GM12878 (cell line): Measurements from ENCODE around the gene SCGB3A1. TPM values are rescaled to one million over a fixed set of nuclear protein-coding genes. Genes with fewer than 3 reads are reported as not detected.

Experiments
- ATAC-seq: fragments of 200-7000 bp; cut with Tn5 transposase; 3 replicates; pipeline ENCODE4 v1.9.1; 2020; ENCODE audit warnings: mild to moderate bottlenecking, moderate library complexity
- BruUV-seq: library from RNA; stranded (reverse); fragments of 400-500 nt; replicated peaks from 2 replicates; lab custom pipeline; 2021; lab: Mats Ljungman, UMichigan
- CTCF ChIA-PET: fragments of 300-600 bp; sonication (Branson Sonifier 250); formaldehyde crosslinking; extraction: SDS; loops from one replicate; lab custom pipeline; 2021; ENCODE audit warnings: inconsistent platforms; lab: Yijun Ruan, JAX
- POLR2A ChIA-PET: fragments of 350-600 bp; formaldehyde crosslinking; extraction: SDS; loops from one replicate; lab custom pipeline; 2021; ENCODE audit warnings: inconsistent platforms; lab: Charles Lee
- RAD21 ChIA-PET: fragments of 300-600 bp; sonication (Branson Sonifier 250); formaldehyde crosslinking; loops from one replicate; lab custom pipeline; 2023; ENCODE audit warnings: antibody characterized with exemption; ENCODE audit not compliant: unreplicated experiment; lab: Charles Lee
- SMC1A ChIA-PET: fragments of 300-600 bp; sonication (Branson Sonifier 250); formaldehyde crosslinking; loops from one replicate; lab custom pipeline; 2023; ENCODE audit not compliant: unreplicated experiment, uncharacterized antibody; lab: Charles Lee
- DNase-seq: peaks from one replicate; pipeline ENCODE4 v3.0.0-alpha.2; 2011; ENCODE audit warnings: low read depth, low spot score
- FAIRE-seq: peaks from 3 replicates; lab custom pipeline; 2011; peaks lifted over from hg19 to GRCh38; lab: Jason Lieb, UNC
- H2AFZ ChIP-seq: 2 replicates; pipeline ENCODE4 v1.6.0; 2011; ENCODE audit warnings: low read depth, low read length, control low read depth; ENCODE audit not compliant: control insufficient read depth
- H3K27ac ChIP-seq: 2 replicates; pipeline ENCODE4 v1.5.1; 2011; ENCODE audit warnings: control low read depth; ENCODE audit not compliant: control insufficient read depth, insufficient read depth
- H3K27me3 ChIP-seq, 2 experiments: replicated peaks in 1 of 2; 2 replicates each; pipeline versions ENCODE4 v1.6.0 to v1.6.1; 2011; ENCODE audit warnings: low read length in 1 of 2; ENCODE audit not compliant: control insufficient read depth in 2 of 2, insufficient read depth in 2 of 2
- H3K36me3 ChIP-seq, 2 experiments: 2 replicates each; pipeline ENCODE4 v1.5.1; 2011; ENCODE audit warnings: low read length in 1 of 2; ENCODE audit not compliant: control insufficient read depth in 2 of 2, insufficient read depth in 2 of 2
- H3K4me1 ChIP-seq: 2 replicates; pipeline ENCODE4 v1.6.1; 2011; ENCODE audit warnings: mild to moderate bottlenecking, low read length, moderate library complexity, mixed read lengths; ENCODE audit not compliant: control insufficient read depth, insufficient read depth
- H3K4me2 ChIP-seq: 2 replicates; pipeline ENCODE4 v1.6.0; 2011; ENCODE audit warnings: control low read depth; ENCODE audit not compliant: control insufficient read depth, insufficient read depth
- H3K4me3 ChIP-seq: fragments of 200-600 bp; sonication (generic); 2 replicates; pipeline ENCODE4 v1.5.1; 2016
- H3K79me2 ChIP-seq: 2 replicates; pipeline ENCODE4 v1.6.0; 2011; ENCODE audit warnings: low read length; ENCODE audit not compliant: control insufficient read depth, insufficient read depth
- H3K9ac ChIP-seq: 2 replicates; pipeline ENCODE4 v1.8.0; 2011; ENCODE audit warnings: low read length, control low read depth, mixed read lengths; ENCODE audit not compliant: control insufficient read depth, insufficient read depth
- H3K9me3 ChIP-seq: replicated peaks from 3 replicates; pipeline ENCODE4 v1.5.1; 2011; ENCODE audit warnings: mild to moderate bottlenecking, low read length; ENCODE audit not compliant: control insufficient read depth, insufficient read depth
- H4K20me1 ChIP-seq: 2 replicates; pipeline ENCODE4 v1.6.0; 2011; ENCODE audit not compliant: control insufficient read depth, insufficient read depth
- ATF7 ChIP-seq: fragments of 450-650 bp; IDR thresholded peaks from 2 replicates; pipeline ENCODE4 v1.6.1; 2016; ENCODE audit warnings: low read depth, mild to moderate bottlenecking
- CEBPB ChIP-seq, 2 experiments: fragments of 150-350 bp in 1 of 2; IDR thresholded peaks; 2 replicates each; pipeline ENCODE4 v1.6.1; 2012 to 2014; ENCODE audit warnings: low read depth in 2 of 2, low read length in 2 of 2, borderline replicate concordance in 1 of 2, inconsistent platforms in 1 of 2
- CHD4 ChIP-seq: fragments of 200-600 bp; sonication (generic); IDR thresholded peaks from 2 replicates; pipeline ENCODE4 v1.6.1; 2016; ENCODE audit warnings: mild to moderate bottlenecking
- KDM1A ChIP-seq: fragments of 200-600 bp; sonication (generic); IDR thresholded peaks from 2 replicates; pipeline ENCODE4 v1.6.1; 2016; ENCODE audit warnings: borderline replicate concordance
- MAX ChIP-seq: IDR thresholded peaks from 2 replicates; pipeline ENCODE4 v1.6.1; 2012; ENCODE audit warnings: low read depth, low read length, improper control_type of control experiment
- MTA3 ChIP-seq: IDR thresholded peaks from 2 replicates; pipeline ENCODE4 v1.6.1; 2012; ENCODE audit warnings: low read length, inconsistent platforms, borderline replicate concordance
- MYB ChIP-seq: fragments of 150-350 bp; IDR thresholded peaks from 2 replicates; pipeline ENCODE4 v1.6.1; 2014; ENCODE audit warnings: mild to moderate bottlenecking, low read depth, low read length, borderline replicate concordance
- MYC ChIP-seq: IDR thresholded peaks from 2 replicates; pipeline ENCODE4 v1.6.1; 2011; ENCODE audit warnings: mild to moderate bottlenecking, low read length, moderate library complexity, inconsistent platforms; ENCODE audit not compliant: insufficient read depth, insufficient replicate concordance, insufficient read length, severe bottlenecking
- NKRF ChIP-seq: fragments of 450-650 bp; conservative IDR thresholded peaks from 2 replicates; pipeline ENCODE4 v1.6.1; 2017; ENCODE audit warnings: mild to moderate bottlenecking, moderate library complexity
- NR2F1 ChIP-seq: fragments of 450-650 bp; conservative IDR thresholded peaks from 2 replicates; pipeline ENCODE4 v1.6.1; 2017; ENCODE audit warnings: mild to moderate bottlenecking
- POU2F2 ChIP-seq: IDR thresholded peaks from 3 replicates; pipeline ENCODE4 v1.6.1; 2011; ENCODE audit warnings: low read depth, mild to moderate bottlenecking, low read length, borderline replicate concordance
- RELA ChIP-seq: fragments of 450-650 bp; IDR thresholded peaks from 2 replicates; pipeline ENCODE4 v1.8.0; 2014; ENCODE audit warnings: borderline replicate concordance; ENCODE audit not compliant: partially characterized antibody
- SPI1 ChIP-seq: IDR thresholded peaks from 2 replicates; pipeline ENCODE4 v1.6.1; 2011; ENCODE audit warnings: low read depth, mild to moderate bottlenecking, low read length, moderate library complexity, borderline replicate concordance; ENCODE audit not compliant: insufficient read depth
- SRF ChIP-seq, 2 experiments: IDR thresholded peaks; 2 replicates each; pipeline ENCODE4 v1.6.1; 2011; ENCODE audit warnings: low read depth in 2 of 2, low read length in 2 of 2, mild to moderate bottlenecking in 1 of 2, moderate library complexity in 1 of 2
- STAT1 ChIP-seq: fragments of 450-650 bp; conservative IDR thresholded peaks from 2 replicates; pipeline ENCODE4 v1.6.1; 2014; ENCODE audit warnings: antibody characterized with exemption, mild to moderate bottlenecking
- STAT3 ChIP-seq: IDR thresholded peaks from 2 replicates; pipeline ENCODE4 v1.6.1; 2011; ENCODE audit warnings: low read depth, low read length, improper control_type of control experiment
- TAF1 ChIP-seq: IDR thresholded peaks from 2 replicates; pipeline ENCODE4 v1.6.1; 2011; ENCODE audit warnings: mild to moderate bottlenecking, low read depth, low read length, borderline replicate concordance
- WGBS: methylation state at CpG from one replicate; pipeline ENCODE4 v1.1.6; 2016; ENCODE audit warnings: low lambda C conversion rate; ENCODE audit not compliant: insufficient replicate concordance, insufficient coverage; ENCODE audit errors: missing lambda C conversion rate; 5-methylcytosine and 5-hydroxymethylcytosine counted together
- in situ Hi-C: fragments of 300-500 bp; cut with MboI; formaldehyde crosslinking; loops from 9 replicates; pipeline ENCODE4 v1.14.3; 2018; ENCODE audit warnings: mixed read lengths
- intact Hi-C: fragments of 100-400 bp; cut with micrococcal nuclease; formaldehyde crosslinking; loops from one replicate; pipeline ENCODE4 v1.14.2; 2022; ENCODE audit not compliant: unreplicated experiment
- polyA plus RNA-seq, 11 experiments: library from polyadenylated mRNA; depleted of rRNA in 4 of 11; unstranded in 6 of 11; stranded (reverse) in 5 of 11; fragments of >200 nt; fragmentation: Nextera tagmentation in 4 of 11; fragmentation: Illumina TruSeq in 1 of 11; extraction: Ambion mirVana in 4 of 11; extraction: Trizol in 1 of 11; gene quantifications; 1 replicate in 1 of 11; 2 replicates in 10 of 11; pipeline versions ENCODE4 v1.2.1 to v1.2.3, GENCODE V29; 2011 to 2016; ENCODE audit warnings: inconsistent platforms in 2 of 11, missing spikeins in 2 of 11, low read depth in 1 of 11
- total RNA-seq, 4 experiments: library from RNA; depleted of rRNA in 3 of 4; stranded (reverse); fragments of >200 nt in 3 of 4; fragmentation: Illumina TruSeq in 1 of 4; extraction: Trizol in 1 of 4; gene quantifications; 2 replicates each; pipeline versions ENCODE4 v1.2.1 to v1.2.3, GENCODE V29; 2013 to 2021
- TF ChIP-seq, protein P1 (sequence below): fragments of 450-650 bp; IDR thresholded peaks from 2 replicates; pipeline ENCODE4 v1.6.1; 2017; ENCODE audit warnings: mild to moderate bottlenecking, moderate library complexity

Gene SCGB3A1
- total and polyA plus RNA-seq, 10 of the 15 experiments (the other 5 are each of a cell fraction or from before 2014, with no cell fraction given) = 0.46 TPM; not detected in 9

- ATAC-seq = no peak
- SMC1A ChIA-PET = no interaction called here
- H2AFZ ChIP-seq = no peak overlapping the region
- no peaks in the 10 kb centered on the region for H3K9me3 ChIP-seq
- H3K9ac ChIP-seq = no peak overlapping the region
- no TSS peak for BruUV-seq
- DNase-seq = no peak
- H4K20me1 ChIP-seq = no peaks in the 10 kb centered on the region
- no peak overlapping the region for H3K4me3 ChIP-seq
- no peaks in the 10 kb centered on the region for H3K4me1 ChIP-seq
- in situ Hi-C loops = no loop called here
- H3K79me2 ChIP-seq = no peaks in the 10 kb centered on the region
- H3K36me3 ChIP-seq = no peaks in the 10 kb centered on the region
- TF ChIP-seq KDM1A = no peak
- TF ChIP-seq, protein P1, sequence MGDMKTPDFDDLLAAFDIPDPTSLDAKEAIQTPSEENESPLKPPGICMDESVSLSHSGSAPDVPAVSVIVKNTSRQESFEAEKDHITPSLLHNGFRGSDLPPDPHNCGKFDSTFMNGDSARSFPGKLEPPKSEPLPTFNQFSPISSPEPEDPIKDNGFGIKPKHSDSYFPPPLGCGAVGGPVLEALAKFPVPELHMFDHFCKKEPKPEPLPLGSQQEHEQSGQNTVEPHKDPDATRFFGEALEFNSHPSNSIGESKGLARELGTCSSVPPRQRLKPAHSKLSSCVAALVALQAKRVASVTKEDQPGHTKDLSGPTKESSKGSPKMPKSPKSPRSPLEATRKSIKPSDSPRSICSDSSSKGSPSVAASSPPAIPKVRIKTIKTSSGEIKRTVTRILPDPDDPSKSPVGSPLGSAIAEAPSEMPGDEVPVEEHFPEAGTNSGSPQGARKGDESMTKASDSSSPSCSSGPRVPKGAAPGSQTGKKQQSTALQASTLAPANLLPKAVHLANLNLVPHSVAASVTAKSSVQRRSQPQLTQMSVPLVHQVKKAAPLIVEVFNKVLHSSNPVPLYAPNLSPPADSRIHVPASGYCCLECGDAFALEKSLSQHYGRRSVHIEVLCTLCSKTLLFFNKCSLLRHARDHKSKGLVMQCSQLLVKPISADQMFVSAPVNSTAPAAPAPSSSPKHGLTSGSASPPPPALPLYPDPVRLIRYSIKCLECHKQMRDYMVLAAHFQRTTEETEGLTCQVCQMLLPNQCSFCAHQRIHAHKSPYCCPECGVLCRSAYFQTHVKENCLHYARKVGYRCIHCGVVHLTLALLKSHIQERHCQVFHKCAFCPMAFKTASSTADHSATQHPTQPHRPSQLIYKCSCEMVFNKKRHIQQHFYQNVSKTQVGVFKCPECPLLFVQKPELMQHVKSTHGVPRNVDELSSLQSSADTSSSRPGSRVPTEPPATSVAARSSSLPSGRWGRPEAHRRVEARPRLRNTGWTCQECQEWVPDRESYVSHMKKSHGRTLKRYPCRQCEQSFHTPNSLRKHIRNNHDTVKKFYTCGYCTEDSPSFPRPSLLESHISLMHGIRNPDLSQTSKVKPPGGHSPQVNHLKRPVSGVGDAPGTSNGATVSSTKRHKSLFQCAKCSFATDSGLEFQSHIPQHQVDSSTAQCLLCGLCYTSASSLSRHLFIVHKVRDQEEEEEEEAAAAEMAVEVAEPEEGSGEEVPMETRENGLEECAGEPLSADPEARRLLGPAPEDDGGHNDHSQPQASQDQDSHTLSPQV = no peak
- TF ChIP-seq SRF (IDR thresholded peaks at IDR 0.05; ENCODE audit: low read depth in 2 of 2, low read length in 2 of 2) = no peak
- TF ChIP-seq NKRF = no peak
- no peak for TF ChIP-seq MTA3
- no peak for TF ChIP-seq MYC
- no peak for TF ChIP-seq TAF1
- no peak for TF ChIP-seq CHD4
- no peak for TF ChIP-seq POU2F2
- no peak for TF ChIP-seq STAT1
- no peak for TF ChIP-seq NR2F1
- no peak for TF ChIP-seq SPI1
- no peak for TF ChIP-seq STAT3
- TF ChIP-seq MAX = no peak
- no peak for TF ChIP-seq RELA
- no peak for TF ChIP-seq CEBPB (IDR thresholded peaks at IDR 0.05; ENCODE audit: borderline replicate concordance in 1 of 2, low read depth in 2 of 2, low read length in 2 of 2)
- no peak for TF ChIP-seq MYB
- TF ChIP-seq ATF7 = no peak
- TF ChIP-seq, all 136 proteins: peak for 0
- FAIRE-seq = no peak
- no peak overlapping the region for H3K27ac ChIP-seq
- RAD21 ChIA-PET = no interaction called here
- peaks cover 0 to 3% of the 10 kb centered on the region in 2 experiments; a peak in 1 of 4 replicates for H3K27me3 ChIP-seq
- 36% methylated on average over 38 of the region's 44 CpGs for WGBS
- CTCF ChIA-PET = no interaction called here
- intact Hi-C loops = no loop called here
- POLR2A ChIA-PET = no interaction called here
- H3K4me2 ChIP-seq = peak overlapping the region; percentile 4; the same call in 1 of the 2 replicates
Observed at GRCh38 chr5:180589771-180590542, 1.3 kb downstream of the SCGB3A1 start.
